GM19452 (cell line): ENCODE data around the gene TRPM1.

Experiments
- ATAC-seq: cut with Tn5 transposase; IDR thresholded peaks from one replicate; pipeline ENCODE4 v1.9.1; 2021; ENCODE audit not compliant: unreplicated experiment

The TRPM1 gene

DNA sequence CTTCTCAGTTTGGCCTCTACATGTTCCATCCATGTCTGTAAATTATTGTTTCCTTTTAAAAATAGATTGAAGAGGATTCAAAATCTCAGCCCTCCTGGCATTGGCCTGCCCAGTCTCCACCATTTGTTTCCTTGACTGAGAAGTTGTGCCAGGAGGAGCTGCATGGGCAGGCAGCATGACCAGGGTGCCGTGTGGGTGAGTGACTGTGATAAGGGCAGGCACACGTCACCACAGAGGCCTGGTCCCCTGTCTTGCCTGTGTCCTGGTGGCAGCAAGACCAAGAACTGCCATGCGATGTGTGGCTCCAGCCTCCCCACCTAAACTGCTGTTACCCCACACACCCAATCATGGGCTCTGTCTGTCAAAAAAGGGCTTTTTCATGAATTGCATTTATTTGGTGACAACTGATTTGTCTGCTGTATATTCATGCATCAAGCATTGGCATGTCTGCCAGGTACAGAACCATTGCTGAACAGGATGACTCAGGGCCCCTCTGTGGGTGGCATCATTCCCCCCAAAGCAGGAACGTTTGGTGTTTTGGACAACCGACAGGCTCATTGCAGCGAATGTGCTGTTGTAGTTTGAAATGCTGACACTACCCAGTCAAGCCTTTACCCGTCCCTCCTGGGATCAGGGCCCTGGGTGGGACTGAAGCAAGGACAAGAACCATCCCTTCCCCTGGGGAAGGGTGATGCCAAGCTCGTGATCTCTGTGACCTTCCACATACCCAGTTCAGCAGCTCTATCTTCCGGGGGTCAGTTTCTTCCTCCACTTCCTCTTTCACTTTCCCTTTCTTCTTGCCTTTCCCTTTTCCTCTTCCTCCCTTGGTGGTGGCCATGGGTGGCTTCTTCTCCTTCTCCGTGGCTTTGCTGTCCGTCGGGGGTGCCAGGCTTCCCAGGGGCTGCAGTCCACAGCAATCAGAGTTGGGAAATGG, 51.6 kb downstream of the TRPM1 start:
- ATAC-seq = no peak

DNA sequence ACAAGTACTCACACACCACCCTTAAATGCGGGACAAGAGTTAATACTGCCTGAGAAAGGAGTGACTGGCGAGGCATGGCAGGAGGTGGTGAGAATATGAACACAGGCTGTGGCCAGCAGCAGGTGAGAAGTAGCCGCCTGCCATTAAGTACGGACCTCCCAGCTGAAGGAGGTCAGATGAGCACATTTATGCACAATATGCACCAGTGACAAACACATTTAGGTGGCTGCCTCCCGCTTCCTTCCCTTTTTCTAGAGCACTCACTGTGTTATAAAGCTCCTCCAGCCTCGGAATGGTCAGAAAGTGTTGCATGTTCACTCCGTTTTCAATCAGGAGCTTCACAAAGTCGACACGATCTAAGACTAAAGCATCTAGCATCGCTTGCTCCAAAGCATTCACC, 52.4 kb downstream of the TRPM1 start:
- ATAC-seq = no peak

DNA sequence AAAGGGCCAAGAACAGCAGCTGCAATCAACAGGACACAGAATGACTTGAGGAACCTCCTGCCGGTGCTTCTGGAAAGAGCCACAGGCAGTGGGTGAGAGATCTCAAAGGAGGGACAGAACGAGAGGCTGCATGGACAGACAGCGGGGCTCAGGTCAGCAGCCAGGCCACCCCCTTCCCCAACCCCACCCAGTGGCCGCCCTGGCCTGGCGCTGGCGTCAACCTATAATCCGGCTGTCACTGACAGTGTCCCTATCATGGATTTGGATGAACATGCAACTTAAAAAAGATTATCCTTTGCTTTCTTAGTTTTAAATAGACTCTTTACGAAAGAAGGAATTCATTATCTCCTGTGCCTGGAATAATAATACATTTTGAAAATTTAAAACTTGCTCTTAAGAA, 54.1 kb downstream of the TRPM1 start:
- no peak for ATAC-seq

DNA sequence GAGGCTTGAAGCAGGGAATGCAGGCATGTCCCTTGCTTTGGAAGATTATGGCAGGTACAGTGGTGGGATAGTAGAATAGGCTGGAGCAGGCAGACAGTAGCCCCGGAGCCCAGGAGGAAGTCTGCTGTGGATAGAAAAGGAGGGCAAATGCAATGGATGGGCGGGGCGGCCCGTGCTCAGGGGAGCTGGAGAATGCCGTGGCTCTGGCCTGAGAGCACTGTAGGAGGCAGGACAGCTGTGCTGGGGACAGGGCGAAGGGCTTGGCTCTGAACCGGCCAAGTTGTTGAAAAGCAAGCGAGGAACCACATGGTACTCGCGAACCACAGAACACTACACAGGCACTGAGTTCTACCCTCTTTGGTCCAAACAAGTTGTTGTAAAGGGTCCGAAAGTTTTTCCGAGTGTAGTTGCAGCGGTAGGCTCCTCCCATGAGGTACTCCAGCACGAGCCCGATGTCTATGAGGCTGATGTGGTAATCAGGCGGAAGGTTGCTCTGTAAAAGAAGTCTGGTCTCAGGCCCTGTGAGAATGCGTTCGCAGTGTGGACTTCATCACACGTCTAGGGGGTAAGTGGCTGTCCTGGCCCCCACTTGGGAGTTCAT, 54.7 kb downstream of the TRPM1 start:
- no peak for ATAC-seq

DNA sequence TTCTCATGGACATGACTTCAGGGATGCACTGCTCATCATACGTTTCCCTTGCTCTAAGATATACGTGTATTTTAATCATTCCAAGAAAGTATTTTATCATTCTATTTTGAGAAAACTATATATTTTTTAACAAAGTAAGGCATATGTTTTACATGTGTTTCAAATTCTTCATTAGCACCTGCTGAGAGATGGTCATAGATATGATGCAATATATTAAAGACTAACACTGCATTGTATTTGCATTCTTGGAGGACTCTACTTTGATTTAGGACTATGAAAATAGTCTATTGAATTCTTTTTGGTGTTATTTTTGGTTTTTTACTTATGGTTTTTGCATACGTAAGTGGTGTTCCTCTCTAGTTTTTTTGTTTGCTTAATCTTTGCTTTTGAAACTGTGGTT, 55.9 kb downstream of the TRPM1 start:
- no peak for ATAC-seq

DNA sequence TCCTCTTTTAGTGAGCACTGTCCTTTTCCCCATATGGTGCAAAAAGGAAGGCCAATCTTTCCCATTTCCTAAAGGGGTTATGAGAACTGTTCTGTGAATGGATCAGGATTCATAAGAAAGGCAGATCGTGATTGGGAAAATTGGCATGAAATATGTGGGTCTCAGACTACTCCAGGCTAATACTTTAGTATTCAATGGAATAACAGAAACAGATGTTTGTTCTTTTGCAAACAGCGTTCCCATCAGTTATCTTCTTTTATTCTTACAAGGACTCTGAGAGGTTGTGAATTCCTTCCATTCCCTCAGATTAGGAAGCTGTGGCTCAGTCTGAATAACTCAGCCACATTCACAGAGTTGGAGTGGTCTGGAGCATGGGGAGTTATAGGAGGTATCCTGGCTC, 58.8 kb downstream of the TRPM1 start:
- no peak for ATAC-seq

DNA sequence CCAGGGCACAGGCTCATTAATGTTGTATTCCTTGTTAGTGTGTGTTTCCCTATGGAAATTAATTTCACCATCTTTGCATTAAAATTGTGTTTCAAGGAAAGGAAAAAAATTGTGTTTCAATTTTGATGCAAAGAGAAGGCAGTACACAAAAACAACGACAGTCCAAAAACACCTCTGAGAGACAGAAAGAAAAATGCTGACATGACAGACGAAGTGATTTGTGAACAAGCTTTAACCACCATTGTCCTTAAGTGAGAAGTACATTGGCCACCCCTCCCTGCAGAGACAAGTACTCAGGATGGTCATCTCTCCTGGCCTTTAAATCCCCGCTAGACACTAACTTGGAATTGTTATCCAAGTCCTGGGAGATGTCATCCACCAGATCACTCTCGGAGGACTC, 59.9 kb downstream of the TRPM1 start:
- ATAC-seq = no peak

DNA sequence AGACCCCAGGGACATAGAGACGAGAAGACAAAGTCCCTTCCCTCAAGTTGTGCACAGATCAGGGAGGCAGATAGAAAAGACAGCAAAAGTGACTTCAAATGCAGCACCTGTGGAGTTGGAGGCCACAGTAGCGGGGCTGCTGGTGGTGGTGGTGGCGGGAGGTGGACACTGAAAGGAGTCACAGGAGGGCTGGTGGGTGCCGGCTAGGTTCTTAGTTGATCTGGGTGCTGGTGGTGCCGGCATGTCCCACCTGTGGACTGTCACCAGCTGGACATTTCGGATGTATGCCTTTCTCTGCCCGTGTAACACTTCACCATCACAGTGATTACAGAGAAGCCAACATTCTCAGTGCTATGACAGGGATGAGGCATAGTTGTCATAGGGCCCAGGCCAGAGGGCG, 60.9 kb downstream of the TRPM1 start:
- ATAC-seq = no peak

DNA sequence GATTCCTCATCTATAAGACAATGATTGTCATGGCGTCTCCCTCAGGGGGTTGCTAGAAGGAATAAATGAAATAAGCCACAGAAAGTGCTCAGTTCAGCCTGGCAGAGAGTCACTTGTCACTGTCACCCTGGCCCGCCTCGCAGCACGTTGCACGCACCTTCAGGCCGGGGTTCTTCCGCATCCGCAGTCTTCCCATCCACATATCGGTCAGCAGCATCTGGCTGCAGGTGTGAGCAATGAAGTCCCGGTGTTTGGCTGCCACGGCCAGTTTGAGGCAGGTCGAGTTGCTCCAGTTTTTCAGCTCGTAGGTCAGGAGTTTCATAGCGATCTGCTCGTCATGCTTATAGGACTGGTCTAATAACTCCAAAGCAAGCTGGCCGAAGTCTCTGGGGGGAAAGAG, 61.6 kb downstream of the TRPM1 start:
- ATAC-seq = no peak

DNA sequence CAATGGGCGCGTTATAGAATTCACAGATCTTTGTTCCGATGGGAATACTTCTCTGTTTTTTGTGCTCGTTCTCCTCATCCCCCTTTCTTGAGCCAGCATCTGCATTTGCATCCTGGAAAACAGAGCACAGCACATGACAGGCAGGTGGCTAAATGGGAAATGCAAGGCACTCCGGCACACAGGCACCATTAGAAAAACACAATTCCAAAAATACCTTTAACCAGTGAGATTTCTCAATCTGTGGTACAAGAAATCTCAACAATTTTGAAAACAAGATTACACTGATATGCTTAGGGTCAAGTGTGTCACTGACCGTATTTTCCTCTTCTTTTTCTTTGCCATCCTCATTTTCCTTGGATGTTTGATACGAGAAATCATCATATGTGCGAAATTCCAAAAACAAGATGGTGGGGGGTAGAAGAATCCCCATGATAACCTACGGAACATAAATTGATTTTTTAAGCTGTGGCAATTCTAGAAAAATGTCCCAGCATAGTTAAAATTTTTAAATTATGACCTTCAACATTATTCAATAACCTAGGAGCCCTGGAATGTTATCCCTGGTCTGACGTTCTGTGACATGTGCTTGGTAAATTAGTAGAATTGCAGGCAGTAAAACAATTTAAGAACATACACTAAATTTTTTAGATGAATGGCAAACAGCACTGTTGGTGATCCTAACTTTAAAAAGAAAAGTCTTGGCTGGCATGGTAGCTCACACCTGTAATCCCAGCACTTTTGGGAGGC, 63.6 kb downstream of the TRPM1 start:
- ATAC-seq = no peak

DNA sequence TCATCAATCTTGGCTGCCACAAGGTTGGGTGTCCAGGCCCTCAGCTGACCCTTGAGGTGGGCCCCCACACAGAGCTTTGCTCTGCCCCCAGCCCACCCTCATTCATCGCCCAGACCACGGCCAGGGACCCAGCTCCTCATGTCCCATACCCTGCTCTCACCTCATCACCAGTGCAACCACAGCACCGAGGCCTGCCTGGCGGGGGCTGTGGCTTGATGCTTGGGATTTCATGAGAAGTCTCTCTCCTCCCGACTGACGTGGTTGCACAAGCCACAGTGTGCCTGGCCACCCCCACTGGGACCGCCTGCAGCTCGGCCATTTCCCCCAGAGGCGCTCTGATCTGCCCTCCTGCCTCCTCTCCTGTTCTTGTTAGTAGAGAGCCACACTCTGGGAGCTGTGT, 64.7 kb downstream of the TRPM1 start:
- no peak for ATAC-seq

DNA sequence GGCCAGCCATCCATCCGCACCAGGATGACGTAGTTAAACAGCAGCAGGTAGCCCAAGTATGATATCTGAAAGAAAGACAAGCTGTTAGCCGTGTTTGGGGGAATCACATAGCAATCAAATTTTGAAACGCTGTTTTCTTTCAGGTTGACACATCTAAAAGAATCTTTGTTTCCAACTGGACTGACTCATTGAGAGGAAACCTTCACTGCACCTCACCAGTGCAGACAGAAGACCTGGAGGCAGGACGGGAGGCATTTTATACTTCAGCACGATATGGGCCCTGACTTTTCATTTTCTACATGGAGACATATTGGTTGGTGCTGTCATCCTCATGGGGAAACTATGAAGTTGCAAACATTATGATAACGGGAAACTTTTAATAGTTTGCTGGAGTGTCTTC, 65.9 kb downstream of the TRPM1 start:
- ATAC-seq = no peak

DNA sequence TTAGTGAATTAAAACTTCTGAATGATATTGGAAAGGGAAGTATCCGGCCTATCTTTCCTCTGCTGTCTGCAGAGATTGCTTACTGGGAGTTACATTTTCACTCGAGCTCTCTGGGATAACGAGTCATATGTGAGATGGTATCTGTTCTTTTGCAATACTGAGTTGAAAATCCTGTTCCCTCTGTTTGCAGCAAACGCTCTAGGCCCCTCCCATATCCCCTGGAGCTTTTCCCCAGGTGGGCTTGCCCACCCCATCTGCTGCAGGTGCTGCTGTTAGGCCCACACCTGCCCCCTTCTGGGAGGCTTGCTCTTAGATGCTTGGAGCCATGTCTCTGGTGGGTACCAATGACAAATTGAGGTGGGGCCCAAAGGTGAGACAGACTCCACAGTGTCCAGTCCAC, 67.4 kb downstream of the TRPM1 start:
- no peak for ATAC-seq

DNA sequence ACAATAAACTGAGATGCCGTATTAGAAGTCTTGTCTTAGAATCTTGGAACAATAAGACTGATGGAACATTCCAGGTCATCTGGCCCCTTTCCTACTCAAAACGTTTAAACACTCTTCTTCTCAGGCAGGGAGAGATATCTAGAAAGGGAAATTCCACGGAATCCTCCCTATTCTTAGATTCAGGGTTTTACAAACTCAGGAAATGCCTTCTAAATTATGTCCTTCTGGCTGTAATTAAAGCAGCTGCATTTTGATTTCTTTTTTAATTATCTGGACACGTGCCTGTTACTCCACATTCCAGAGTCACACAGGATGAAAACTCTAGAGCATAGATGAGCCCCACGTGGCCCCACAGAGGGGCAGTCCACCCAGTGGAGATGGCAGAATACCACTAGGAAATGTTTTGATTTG, 68.6 kb downstream of the TRPM1 start:
- no peak for ATAC-seq

DNA sequence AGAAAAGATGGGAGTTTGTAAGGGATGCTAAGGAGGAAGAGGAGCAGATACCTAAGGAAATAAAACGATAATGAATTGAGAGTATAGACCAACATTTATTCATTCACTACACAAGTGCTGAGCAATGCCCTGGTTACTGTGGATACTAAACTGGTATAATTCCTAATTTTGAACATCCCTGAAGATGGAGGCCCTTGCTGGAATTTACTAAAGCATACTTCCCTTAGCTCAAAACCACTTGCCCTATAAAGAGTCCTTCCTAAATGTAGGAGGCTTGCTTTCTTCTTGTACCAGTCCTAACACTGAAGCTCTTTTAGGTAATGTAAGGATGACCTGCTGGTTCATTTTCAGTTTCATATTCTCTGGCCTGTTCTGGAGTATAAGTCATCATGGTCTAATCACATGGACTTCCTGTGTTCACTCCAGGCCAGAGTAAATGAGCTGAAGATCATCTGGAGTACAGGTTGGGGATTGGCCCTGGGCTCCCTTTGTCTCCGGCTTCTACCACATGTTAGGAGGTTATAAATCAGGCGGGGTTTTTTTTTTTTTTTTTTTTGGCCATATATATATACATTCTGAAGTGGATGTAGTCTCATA, 70.0 kb downstream of the TRPM1 start:
- ATAC-seq = peak; percentile 92

DNA sequence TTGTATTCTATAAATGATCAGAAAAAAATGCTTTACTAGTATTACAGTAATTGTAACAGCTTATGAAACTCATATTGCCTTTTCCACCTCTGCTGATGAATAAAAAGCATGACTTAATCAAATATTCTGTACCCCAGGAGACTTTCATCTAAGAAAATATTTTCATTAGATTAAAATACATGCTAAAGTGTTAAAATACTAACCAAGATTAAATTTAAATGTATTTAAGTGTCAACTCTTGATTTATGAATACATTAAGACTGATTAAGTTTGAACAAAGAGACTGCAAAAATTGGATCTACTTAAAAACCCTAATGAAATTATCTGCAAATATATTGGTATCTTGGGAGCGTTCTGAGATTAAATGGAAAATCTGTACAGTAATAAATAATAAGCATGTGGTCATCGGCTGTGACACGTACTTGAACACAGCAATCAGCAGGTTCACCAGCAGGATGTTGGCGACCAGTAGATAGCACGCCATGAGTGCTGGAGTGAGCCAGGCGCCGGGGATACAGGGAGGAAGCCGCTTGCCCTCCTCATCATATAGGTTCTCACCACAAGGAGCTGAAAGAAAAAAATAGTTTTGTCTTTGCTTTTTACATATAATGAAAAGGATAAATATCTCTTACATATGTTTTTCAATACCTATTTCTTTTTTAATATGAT, 73.5 kb downstream of the TRPM1 start:
- ATAC-seq = no peak

DNA sequence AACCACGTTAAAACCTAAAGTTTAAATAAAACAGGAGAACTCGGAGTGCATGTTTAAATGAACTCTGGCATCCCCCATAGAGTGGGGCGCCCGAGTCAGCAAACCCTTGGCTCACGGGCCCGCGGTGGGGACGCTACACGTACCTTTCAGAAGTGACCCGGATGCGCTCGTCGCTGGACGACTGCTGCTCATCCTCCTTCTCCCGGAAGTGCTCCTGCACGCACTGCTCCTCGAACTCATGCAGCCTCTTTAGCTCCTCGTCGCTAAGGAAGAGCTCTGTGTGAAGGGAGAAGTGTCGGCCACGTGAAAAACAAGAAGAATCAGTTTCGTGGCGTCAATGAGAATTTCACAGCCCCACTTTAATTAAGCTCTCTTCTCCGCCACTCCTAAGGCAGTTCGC, 75.5 kb downstream of the TRPM1 start:
- no peak for ATAC-seq

DNA sequence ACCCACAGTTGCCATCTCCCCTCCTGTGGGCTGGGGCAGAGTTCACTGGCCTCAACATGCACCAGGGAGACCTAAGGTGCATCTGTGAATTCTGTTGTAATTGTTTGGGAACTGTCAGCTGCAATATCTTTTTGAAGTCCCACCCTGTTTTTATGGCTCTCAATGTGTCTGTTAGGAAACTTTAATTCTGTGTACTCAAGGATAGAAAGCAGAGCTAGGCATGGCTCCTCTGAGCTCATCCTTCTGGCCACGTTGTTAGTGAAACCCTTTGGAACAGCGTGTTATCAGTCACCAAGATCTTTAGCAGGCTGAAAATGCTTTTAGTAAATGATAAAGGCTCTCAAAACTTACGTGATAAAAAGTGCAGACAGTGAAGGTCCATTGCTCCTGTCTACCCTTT, 76.5 kb downstream of the TRPM1 start:
- no peak for ATAC-seq

DNA sequence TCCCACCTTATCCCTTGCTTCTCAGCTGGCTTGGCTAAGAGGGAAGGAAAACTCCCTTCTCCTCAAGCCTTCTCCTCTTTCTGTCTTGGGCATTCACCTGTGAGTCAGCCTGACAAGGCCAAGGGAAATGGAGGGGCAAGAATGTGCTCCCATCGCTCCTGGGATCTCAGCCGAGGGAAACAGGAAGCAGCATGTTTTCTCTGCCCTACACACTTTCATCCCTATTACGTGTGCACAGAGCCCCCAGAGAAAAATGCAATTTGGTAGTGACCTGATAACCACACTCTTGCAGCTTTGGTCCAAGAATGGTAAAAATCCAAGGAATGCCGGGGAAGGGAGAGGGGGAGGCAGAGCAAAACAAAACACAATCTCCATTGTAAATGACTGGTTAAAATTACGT, 77.2 kb downstream of the TRPM1 start:
- no peak for ATAC-seq

DNA sequence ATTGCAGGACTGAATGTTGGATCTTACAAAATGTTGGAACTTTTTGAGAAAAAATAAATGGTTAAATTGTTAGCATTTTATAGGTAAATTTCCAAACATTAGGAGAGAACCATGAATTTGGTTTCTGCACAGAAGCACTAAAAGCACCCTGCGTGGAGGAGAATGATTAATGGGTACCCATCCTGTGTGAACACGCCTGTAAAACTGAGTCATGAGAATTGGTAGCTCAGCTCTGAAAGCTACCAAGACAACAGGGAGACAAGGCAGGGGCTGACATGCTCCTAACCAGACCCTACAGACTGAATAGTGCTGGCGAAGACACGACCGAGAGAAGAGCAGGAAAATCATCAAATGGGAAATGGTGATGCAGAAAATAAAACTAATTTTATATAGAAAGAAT, 77.7 kb downstream of the TRPM1 start:
- ATAC-seq = no peak

DNA sequence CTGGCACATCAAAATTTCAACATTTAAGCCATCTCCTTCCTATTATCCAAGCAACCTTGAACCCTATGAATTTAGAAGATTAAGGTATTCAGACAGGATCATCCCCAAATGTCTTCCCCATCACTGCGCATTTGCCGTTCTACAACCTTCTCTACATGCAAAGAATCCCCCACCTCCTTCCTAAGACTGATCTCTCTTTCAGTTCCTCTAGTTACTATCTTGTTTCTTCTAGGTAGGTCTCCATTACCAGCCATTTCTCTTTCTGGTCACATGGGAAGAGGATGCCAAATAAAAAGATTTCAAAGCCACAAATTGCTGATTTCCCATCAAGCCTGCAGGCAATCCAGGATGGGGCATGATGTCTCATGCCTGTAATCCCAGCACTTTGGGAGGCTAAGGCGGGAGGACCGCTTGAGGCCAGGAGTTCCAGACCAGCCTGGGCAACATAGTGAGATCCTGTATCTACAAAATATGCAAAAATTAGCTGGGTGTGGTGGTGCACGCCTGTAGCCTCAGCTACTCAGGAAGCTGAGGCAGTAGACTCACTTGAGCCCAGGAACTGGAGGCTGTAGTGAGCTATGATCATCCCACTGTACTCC, 80.4 kb downstream of the TRPM1 start:
- no peak for ATAC-seq
